Measurements from ENCODE around the gene FAM3B. TPM values are rescaled to one million over a fixed set of nuclear protein-coding genes. Genes with fewer than 3 reads are reported as not detected.
A peak's percentile ranks its signal among the peaks of the same experiment; 100 is the strongest.

The FAM3B gene
- total RNA-seq, 4 donors from 2014 or later = 2.4 to 5.7 TPM; not detected in 2

DNA sequence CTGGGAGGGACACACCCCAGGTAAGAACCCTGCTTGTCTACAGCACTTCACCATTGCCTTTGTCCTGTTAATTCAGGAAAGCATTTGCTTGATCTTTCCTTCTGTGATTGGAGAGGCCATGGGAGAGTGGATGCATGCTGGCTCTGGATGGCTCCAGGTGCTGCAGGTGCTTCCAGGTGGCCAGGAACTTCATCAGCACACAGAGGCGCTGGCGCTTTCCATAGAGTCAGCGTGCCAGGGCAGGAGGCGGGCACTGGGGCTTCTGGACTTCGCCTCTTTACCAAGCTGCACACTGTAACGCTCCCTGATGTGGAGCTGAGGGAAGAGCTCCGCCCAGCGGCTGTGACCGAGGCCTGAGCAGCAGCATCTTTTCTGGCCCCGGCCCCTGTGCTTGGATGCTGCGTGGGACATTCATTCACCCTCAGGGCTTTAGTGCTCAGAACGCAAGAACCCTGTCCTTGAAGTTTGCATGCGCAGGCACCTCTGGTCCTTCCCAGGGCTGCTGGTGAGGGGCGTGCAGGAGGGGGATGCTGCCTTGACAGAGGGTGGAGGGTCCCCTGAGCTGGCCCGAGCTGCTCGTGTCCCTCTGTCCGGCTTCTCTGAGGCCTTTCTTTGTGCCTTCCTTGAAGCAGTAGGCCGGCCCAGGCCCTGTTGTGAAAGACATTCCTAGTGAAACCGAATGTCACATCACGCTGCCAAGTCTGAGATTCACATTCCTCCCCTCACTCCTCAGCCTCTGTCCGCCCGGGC, 43.6 kb downstream of the FAM3B start:
- no peak overlapping the region for H3K4me3 ChIP-seq
- intact Hi-C loops (cut with DNase I; ENCODE audit: low total_unique reads) (no loop called here), in situ Hi-C loops (cut with MboI; ENCODE audit: low pct_ligation_motif_present in 1 of 4, low pct_unique_long_range_greater_than_20kb in 1 of 4, low sequenced_read_pairs in 3 of 4) (no loop called here)
- TF ChIP-seq EP300 (IDR thresholded peaks at IDR 0.05; ENCODE audit: low read depth) (no peak), POLR2AphosphoS5 (IDR thresholded peaks at IDR 0.05) (no peak)
- TF ChIP-seq, protein P1, sequence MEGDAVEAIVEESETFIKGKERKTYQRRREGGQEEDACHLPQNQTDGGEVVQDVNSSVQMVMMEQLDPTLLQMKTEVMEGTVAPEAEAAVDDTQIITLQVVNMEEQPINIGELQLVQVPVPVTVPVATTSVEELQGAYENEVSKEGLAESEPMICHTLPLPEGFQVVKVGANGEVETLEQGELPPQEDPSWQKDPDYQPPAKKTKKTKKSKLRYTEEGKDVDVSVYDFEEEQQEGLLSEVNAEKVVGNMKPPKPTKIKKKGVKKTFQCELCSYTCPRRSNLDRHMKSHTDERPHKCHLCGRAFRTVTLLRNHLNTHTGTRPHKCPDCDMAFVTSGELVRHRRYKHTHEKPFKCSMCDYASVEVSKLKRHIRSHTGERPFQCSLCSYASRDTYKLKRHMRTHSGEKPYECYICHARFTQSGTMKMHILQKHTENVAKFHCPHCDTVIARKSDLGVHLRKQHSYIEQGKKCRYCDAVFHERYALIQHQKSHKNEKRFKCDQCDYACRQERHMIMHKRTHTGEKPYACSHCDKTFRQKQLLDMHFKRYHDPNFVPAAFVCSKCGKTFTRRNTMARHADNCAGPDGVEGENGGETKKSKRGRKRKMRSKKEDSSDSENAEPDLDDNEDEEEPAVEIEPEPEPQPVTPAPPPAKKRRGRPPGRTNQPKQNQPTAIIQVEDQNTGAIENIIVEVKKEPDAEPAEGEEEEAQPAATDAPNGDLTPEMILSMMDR (IDR thresholded peaks at IDR 0.05) = peak; percentile 9 to 41 (median 39)
- peak overlapping the region; percentile 64 to 87 (median 76) for H3K27ac ChIP-seq
- 62% methylated on average over 21 of the region's 22 CpGs; no CpG with 5 or more reads in 1 of the 2 donors for WGBS, 2 donors (ENCODE audit: low coverage in 1 of 2)
- no peaks in the 10 kb centered on the region for H3K27me3 ChIP-seq
- DNase-seq = peak; percentile 73
- H3K9me3 ChIP-seq = no peaks in the 10 kb centered on the region
- peaks cover 5 to 44% (median 23%) of the 10 kb centered on the region in 4 donors for H3K4me1 ChIP-seq
- H3K36me3 ChIP-seq = no peaks in the 10 kb centered on the region

DNA sequence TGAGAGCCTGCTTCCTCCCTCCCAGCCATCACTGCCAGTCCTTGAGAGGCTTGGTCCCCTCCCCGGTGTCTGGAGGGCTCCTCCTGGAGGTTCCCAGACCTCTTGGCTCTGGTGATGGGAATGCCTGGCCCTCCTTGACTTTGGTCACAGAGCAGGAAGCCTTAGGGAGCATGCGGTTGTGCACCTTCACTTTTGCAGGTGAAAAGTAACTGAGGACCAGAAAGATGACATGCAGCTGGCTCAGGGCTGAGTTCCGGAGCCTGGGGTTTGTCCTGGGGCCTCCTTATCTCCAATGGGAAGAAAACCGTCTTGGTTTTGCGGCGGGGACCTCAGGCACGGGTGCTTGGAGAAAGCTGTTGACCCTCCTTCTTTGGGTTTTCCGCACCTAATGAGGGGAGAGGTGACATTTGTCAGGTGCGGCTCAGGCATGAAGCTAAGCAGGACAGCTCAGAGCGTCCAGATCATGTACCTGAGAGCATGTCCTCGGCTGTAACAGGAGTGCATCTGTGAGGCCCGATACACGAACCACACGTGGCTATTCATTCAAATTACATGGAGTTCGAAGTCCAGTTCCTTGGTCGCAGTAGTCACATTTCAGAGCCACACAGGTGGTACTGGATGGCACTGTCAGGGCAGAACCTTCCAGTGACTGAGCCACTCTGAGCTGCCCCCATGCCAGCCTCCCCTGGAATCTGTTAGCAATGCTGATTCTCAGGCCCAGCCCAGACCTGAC, 44.6 kb downstream of the FAM3B start:
- TF ChIP-seq POLR2AphosphoS5 (IDR thresholded peaks at IDR 0.05) (no peak), POLR2A (IDR thresholded peaks at IDR 0.05) (no peak), EP300 (IDR thresholded peaks at IDR 0.05; ENCODE audit: low read depth) (no peak)
- TF ChIP-seq, protein P1 (IDR thresholded peaks at IDR 0.05) = no peak
- intact Hi-C loops (cut with DNase I; ENCODE audit: low total_unique reads) (no loop called here), in situ Hi-C loops (cut with MboI; ENCODE audit: low pct_ligation_motif_present in 1 of 4, low pct_unique_long_range_greater_than_20kb in 1 of 4, low sequenced_read_pairs in 3 of 4) (no loop called here)
- WGBS, 2 donors (ENCODE audit: low coverage in 1 of 2) = 64 to 77% methylated on average over 8 to 16 of the region's 16 CpGs
- no peaks in the 10 kb centered on the region for H3K9me3 ChIP-seq
- no peaks in the 10 kb centered on the region for H3K27me3 ChIP-seq
- H3K4me1 ChIP-seq = peaks cover 5 to 46% (median 23%) of the 10 kb centered on the region in 4 donors
- no peaks in the 10 kb centered on the region for H3K36me3 ChIP-seq
- no peak for DNase-seq
- peak overlapping the region in 3 of 4 donors; percentile 17 to 43 (median 29) for H3K4me3 ChIP-seq
- peak overlapping the region; percentile 82 to 88 (median 87) for H3K27ac ChIP-seq

DNA sequence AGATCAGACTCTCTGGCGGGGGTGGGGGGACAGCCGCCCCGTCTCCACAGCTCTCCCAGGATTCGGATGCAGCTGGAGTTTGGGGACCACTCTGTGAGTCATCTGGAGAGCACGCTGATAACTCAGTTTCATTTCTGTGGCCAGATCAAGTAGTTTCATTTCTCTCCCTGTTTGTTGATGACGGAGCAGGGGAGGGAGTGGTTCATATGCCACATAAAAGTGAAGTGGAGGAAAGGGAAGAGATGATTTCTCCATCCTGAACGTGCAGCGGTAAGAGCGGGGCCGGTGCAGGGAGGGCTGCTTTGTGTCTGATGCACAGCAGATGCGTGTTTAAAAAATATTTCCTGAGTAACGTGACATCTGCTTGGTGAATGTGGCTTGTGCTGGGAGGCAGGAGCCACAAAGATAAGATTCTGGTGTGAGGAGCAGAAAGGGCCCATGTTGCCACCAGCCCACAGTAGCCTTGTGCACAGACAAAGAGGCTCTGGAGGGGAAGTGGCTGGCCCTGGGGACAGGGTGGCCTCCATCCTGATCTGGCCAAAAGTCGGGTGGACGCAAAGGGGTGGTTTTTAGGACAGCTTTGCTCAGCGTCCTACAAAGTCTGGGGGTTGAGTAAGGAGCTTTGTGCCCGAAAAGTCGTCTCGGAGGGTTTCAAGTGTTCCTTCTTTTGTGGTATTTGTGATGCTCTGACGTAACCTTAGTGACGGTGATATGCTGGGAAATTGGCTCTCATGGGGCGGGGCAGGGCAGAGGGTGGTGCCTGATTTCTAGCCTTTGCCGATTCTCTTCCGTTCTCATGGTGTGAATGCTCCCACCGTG, 45.4 kb downstream of the FAM3B start, which contains the start of gene MX2:
TSS of gene MX2 (plus strand) at position 242 of the 819 bp plus-strand sequence. CDS start 14,880 bp downstream, outside the sequence.
- Histone ChIP-seq H3K27ac (peak within 1 kb of the TSS; percentile 82 to 88 (median 87)), H3K27me3 (no peaks in the 10 kb centered on the region), H3K4me1 (peaks cover 5 to 54% (median 23%) of the 10 kb centered on the region in 4 donors), H3K36me3 (no peaks in the 10 kb centered on the region), H3K9me3 (no peaks in the 10 kb centered on the region), H3K4me3 (peak within 1 kb of the TSS in 3 of 4 donors; percentile 17 to 43 (median 29))
- intact Hi-C loops (cut with DNase I; ENCODE audit: low total_unique reads) = no loop called here
- in situ Hi-C loops (cut with MboI; ENCODE audit: low pct_ligation_motif_present in 1 of 4, low pct_unique_long_range_greater_than_20kb in 1 of 4, low sequenced_read_pairs in 3 of 4) = no loop called here
- peak; percentile 71 for DNase-seq
- TF ChIP-seq POLR2A (IDR thresholded peaks at IDR 0.05) (peak; percentile 61), POLR2AphosphoS5 (IDR thresholded peaks at IDR 0.05) (peak; percentile 54 to 83 (median 70)), EP300 (IDR thresholded peaks at IDR 0.05; ENCODE audit: low read depth) (no peak)
- TF ChIP-seq, protein P1 (IDR thresholded peaks at IDR 0.05) = no peak
- WGBS, 2 donors (ENCODE audit: low coverage in 1 of 2) = 13% methylated on average over 24 of the region's 24 CpGs; no CpG with 5 or more reads in 1 of the 2 donors

Data from transverse colon (tissue), 4 donors.